Ovary (tissue), 3 donors: ENCODE results near the gene CDX1.

Source experiments
- CTCF ChIP-seq, 3 donors: fragments of 450-650 bp in 2 of 3; fragments of 200-600 bp in 1 of 3; IDR thresholded peaks; one replicate each; pipeline versions ENCODE4 v1.5.1 to v1.8.0; 2016 to 2022; ENCODE audit warnings: antibody characterized with exemption in 3 of 3, mild to moderate bottlenecking in 1 of 3
- POLR2A ChIP-seq: fragments of 450-650 bp; IDR thresholded peaks from one replicate; pipeline ENCODE4 v1.6.1; 2017; ENCODE audit warnings: antibody characterized with exemption, mild to moderate bottlenecking, moderate library complexity
- donor health status: DM: no; HTN: no; CAD: no.

GRCh38 chr5:150219142-150219541 lies 52.6 kb downstream of the CDX1 start:
- TF ChIP-seq CTCF (IDR thresholded peaks at IDR 0.05), result no peak
- no peak for TF ChIP-seq POLR2A
